Epithelial cell of esophagus (primary cell): ENCODE data around the gene VSX2.

ENCODE experiments used
- DNase-seq: peaks from one replicate; pipeline ENCODE4 v3.0.0; 2010; ENCODE audit warnings: low read depth
- H3K4me3 ChIP-seq: 2 replicates; pipeline ENCODE4 v1.5.1; 2011; ENCODE audit warnings: mild to moderate bottlenecking, low read length, control low read depth
- TF ChIP-seq, protein P1 (sequence below): IDR thresholded peaks from 2 replicates; pipeline ENCODE4 v1.5.1; 2011; ENCODE audit warnings: low read depth, mild to moderate bottlenecking, low read length, control low read depth, inconsistent platforms; ENCODE audit not compliant: insufficient read depth; ENCODE audit errors: missing control alignments

VSX2 gene

DNA sequence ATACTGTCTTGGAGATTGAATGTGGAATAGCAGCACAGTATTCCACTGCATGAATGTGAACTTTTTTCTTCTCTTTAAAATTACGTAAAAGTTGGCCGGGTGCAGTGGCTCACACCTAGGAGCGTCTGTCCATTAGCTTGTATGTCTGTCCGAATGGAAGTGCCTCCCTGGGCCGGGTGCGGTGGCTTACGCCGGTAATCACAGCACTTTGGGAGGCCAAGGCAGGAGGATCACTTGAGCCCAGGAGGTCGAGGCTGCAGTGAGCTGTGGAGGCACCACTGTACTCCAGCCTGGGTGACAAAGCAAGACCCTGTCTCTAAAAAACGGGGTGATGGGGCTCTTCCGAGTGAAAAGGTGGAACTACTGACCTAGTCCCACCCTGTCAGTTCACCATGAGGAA is 22.6 kb upstream of the VSX2 start:
- DNase-seq, result no peak
- TF ChIP-seq, protein P1, sequence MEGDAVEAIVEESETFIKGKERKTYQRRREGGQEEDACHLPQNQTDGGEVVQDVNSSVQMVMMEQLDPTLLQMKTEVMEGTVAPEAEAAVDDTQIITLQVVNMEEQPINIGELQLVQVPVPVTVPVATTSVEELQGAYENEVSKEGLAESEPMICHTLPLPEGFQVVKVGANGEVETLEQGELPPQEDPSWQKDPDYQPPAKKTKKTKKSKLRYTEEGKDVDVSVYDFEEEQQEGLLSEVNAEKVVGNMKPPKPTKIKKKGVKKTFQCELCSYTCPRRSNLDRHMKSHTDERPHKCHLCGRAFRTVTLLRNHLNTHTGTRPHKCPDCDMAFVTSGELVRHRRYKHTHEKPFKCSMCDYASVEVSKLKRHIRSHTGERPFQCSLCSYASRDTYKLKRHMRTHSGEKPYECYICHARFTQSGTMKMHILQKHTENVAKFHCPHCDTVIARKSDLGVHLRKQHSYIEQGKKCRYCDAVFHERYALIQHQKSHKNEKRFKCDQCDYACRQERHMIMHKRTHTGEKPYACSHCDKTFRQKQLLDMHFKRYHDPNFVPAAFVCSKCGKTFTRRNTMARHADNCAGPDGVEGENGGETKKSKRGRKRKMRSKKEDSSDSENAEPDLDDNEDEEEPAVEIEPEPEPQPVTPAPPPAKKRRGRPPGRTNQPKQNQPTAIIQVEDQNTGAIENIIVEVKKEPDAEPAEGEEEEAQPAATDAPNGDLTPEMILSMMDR, result no peak
- no peak overlapping the region for H3K4me3 ChIP-seq

DNA sequence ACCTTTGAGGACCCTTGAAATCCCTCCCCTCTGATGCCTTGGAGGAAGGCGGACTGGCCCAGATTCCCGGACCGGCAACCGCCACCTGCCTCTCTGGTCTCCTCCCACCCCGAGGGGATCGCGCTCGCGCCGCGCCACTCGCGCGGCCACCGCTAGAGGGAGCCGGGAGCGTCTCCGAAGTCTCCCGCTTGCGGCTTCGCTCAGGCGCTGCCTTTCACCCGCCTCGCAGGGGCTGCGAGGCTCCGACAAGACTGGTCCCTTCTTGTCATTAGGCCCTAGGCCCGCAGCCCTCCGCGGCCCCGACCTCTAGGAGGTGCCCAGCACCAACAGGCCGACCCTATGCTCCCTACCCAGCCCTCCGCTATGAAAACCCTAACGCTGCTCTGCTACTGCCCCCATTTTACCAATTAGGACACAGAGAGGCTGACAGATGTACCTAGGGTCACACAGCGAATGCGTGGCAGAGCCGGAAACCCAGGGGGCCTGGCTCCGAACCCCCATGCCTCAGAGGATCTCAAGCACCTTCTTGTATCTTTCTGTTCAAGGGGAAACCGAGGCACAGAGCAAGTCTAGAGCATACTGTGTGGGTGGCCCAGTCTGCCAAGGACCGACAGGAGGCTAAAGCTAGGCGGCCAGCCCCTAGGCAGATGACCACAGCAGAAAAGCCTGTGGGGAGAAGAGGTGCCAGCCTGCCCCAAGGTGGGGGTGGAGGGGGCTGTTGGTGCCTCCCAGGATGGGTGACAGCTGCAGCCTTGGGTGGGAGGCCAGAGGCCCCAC is 21.4 kb upstream of the VSX2 start:
- TF ChIP-seq, protein P1, result peak; percentile 85
- DNase-seq, result peak; percentile 60
- peak overlapping the region; percentile 11 for H3K4me3 ChIP-seq

DNA sequence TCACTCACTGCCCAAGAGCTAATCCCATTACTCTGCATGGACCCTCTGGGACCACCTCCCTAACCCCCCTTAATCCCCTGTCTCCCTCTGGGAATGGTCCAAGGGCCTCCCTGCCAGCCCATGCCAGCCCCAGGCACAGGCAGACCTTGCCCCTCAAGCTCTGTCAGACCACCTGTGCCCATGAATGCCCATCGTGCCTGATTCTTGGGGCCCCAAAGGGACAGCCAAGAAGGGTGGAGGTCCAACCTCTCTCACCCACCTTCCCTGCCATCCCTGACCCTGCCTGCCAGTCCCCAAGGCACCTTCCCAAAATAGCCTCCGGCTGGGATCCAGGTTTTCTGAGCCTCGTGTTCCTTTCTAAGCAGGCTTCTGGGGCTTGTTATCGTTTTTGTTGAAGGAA is 20.8 kb upstream of the VSX2 start:
- H3K4me3 ChIP-seq, result no peak overlapping the region
- TF ChIP-seq, protein P1, result no peak
- DNase-seq, result no peak

DNA sequence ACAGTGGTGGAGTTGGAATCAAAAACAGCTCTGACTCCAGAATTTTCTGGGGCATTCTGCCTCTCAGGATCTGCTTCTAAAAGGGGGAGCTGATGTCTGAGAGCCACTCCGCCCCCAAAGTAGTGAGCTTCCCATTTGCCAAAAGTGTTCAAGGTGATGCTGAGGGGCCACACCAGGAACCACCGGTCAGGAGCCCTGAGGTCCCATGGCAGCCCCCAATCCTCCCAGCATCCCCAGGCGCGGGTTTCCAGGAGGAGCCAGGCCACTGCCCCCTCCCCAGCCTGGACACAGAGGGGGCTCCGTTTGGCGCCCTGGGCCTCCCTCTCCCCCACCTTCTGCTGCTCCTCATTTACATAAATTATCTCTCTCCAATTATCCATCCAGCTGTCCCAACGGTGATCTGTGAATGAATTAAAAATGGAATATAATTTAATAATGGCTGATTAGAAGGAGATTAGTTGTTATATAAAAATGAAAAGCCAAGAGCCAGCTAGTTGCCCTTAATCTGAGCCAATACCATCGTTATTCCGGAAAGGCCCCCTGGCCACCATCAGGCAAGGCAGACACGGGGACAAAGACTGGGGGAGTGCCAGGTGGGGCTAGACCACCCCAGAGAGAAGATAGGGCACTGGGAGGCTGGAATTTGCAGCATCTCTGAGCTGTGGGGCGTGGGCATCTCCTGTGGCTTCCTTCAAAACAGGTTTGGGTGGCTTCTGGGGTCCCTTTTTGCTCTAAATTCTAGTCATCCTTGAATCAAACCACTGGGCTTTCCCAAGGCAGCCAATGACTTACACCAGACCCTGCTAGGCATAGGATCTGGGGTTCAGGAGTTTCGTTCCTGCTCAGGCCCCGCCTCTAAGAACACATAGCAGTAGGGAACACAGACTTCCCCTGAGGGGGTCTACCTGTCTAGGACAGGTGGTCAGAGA is 19.7 kb upstream of the VSX2 start:
- TF ChIP-seq, protein P1, result no peak
- H3K4me3 ChIP-seq, result no peak overlapping the region
- no peak for DNase-seq

DNA sequence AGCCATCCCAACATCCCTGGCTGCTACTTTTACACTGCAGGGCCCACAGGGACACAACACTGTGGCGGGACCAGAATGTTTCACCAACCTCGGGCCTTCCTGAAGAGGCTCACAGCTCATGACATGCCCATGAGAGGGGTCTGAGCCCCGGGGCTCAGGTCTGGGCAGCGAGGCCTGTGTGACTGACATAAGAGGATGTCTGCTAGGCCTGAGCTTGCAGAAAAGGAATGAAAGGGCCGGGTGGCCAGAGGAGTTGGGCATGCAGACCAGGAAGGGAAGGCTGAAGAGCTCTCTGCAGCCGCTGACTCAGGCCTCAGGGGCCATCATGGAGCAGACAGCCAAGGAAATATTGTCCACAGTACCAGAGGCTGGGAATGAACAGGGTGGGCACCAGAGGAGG is 18.3 kb upstream of the VSX2 start:
- no peak overlapping the region for H3K4me3 ChIP-seq
- TF ChIP-seq, protein P1, result no peak
- no peak for DNase-seq

DNA sequence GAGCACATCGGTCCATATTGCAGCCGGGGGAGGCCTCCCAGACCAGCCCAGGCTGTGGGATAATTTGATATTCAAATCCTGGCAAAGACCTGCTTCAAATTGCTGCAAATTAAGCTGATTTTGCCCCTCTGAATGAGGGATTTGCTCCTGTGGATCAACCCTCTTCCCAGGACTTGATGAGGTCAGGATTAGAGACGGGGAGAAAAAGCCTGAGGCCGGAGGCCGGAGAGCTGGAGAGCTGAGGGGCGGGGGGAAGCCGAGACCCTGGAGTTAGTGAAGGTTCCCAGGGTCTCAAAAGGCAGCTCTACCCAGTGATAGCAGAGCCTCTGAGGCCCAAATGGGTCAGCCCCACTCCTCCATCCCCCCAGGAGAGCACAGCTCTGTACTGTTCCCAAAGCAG is 17.5 kb upstream of the VSX2 start:
- TF ChIP-seq, protein P1, result no peak
- no peak overlapping the region for H3K4me3 ChIP-seq
- DNase-seq, result no peak

DNA sequence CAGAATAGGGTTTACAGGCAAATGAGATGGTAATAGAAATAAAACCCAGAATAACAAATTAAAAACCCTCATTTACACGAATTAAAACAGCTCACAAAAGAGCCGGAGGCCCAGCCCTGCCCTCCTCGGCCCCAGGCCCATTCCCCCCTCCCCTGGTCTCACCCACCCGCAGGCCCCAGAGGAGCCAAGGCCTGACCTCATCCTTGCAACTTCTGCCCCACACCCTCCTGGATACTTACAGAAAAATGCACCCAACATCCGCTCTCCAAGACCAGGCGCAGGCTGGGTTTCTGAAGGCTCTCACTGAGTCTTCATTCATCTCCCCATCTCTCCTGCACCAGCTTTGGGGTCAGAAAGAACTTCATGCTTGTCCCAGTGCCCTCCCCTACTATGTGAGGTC is 16.2 kb upstream of the VSX2 start:
- TF ChIP-seq, protein P1, result no peak
- H3K4me3 ChIP-seq, result no peak overlapping the region
- no peak for DNase-seq
